SK-N-SH treated with all-trans-retinoic acid at 6 μM for 48 hours (cell line): ENCODE results near the gene SNAPIN.
A peak's percentile ranks its signal among the peaks of the same experiment; 100 is the strongest.

Experiments
- ATAC-seq: fragments of 200-7000 bp; cut with Tn5 transposase; 3 replicates; pipeline ENCODE4 v1.9.1; 2020; ENCODE audit warnings: mild to moderate bottlenecking, moderate library complexity
- ARNTL ChIP-seq: fragments of 450-650 bp; formaldehyde crosslinking; IDR thresholded peaks from 2 replicates; pipeline ENCODE4 v1.5.0; 2020; ENCODE audit warnings: low read depth, mild to moderate bottlenecking, moderate library complexity, borderline replicate concordance
- BACH2 ChIP-seq: fragments of 250-450 bp; sonication (Bioruptor Pico); IDR thresholded peaks from 2 replicates; pipeline ENCODE4 v1.9.0; 2021; ENCODE audit warnings: mild to moderate bottlenecking, borderline replicate concordance
- CREB5 ChIP-seq: fragments of 250-450 bp; sonication (Bioruptor Pico); IDR thresholded peaks from 2 replicates; pipeline ENCODE4 v1.5.1; 2020; ENCODE audit warnings: low read depth, mild to moderate bottlenecking, moderate library complexity
- CSDC2 ChIP-seq: fragments of 250-450 bp; sonication (Bioruptor Pico); IDR thresholded peaks from 2 replicates; pipeline ENCODE4 v1.5.0; 2020; ENCODE audit warnings: mild to moderate bottlenecking, moderate library complexity
- GLIS3 ChIP-seq: fragments of 250-450 bp; sonication (Bioruptor Pico); IDR thresholded peaks from 2 replicates; pipeline ENCODE4 v1.5.0; 2020; ENCODE audit warnings: mild to moderate bottlenecking, moderate library complexity
- ISL1 ChIP-seq: fragments of 250-450 bp; sonication (Bioruptor Pico); IDR thresholded peaks from 2 replicates; pipeline ENCODE4 v2.1.2; 2022; ENCODE audit warnings: mild to moderate bottlenecking, moderate library complexity
- OSR1 ChIP-seq: fragments of 250-450 bp; sonication (Bioruptor Pico); IDR thresholded peaks from 2 replicates; pipeline ENCODE4 v1.8.0; 2022; ENCODE audit warnings: moderate library complexity, mild to moderate bottlenecking, inconsistent platforms
- PATZ1 ChIP-seq: fragments of 250-450 bp; sonication (Bioruptor Pico); IDR thresholded peaks from 2 replicates; pipeline ENCODE4 v1.8.0; 2020; ENCODE audit warnings: mild to moderate bottlenecking, moderate library complexity, borderline replicate concordance
- PPARA ChIP-seq: fragments of 250-450 bp; sonication (Bioruptor Pico); IDR thresholded peaks from 2 replicates; pipeline ENCODE4 v1.5.0; 2020; ENCODE audit warnings: mild to moderate bottlenecking, borderline replicate concordance
- SNAI2 ChIP-seq: fragments of 250-450 bp; sonication (Bioruptor Pico); IDR thresholded peaks from 2 replicates; pipeline ENCODE4 v1.5.0; 2020; ENCODE audit warnings: mild to moderate bottlenecking, moderate library complexity
- TCF4 ChIP-seq: fragments of 250-450 bp; sonication (Bioruptor Pico); IDR thresholded peaks from 2 replicates; pipeline ENCODE4 v1.8.0; 2021; ENCODE audit warnings: mild to moderate bottlenecking, moderate library complexity, borderline replicate concordance
- ZC3H10 ChIP-seq: fragments of 250-450 bp; sonication (Bioruptor Pico); IDR thresholded peaks from 2 replicates; pipeline ENCODE4 v1.5.1; 2021; ENCODE audit warnings: mild to moderate bottlenecking, moderate library complexity
- ZFP3 ChIP-seq: fragments of 250-450 bp; sonication (Bioruptor Pico); IDR thresholded peaks from 2 replicates; pipeline ENCODE4 v1.5.0; 2020; ENCODE audit warnings: mild to moderate bottlenecking, moderate library complexity
- ZFP30 ChIP-seq: fragments of 450-650 bp; formaldehyde crosslinking; IDR thresholded peaks from 2 replicates; pipeline ENCODE4 v1.5.0; 2022; ENCODE audit warnings: mild to moderate bottlenecking, moderate library complexity
- ZNF565 ChIP-seq: fragments of 450-650 bp; formaldehyde crosslinking; conservative IDR thresholded peaks from 2 replicates; pipeline ENCODE4 v1.5.0; 2020; ENCODE audit warnings: low read depth, mild to moderate bottlenecking, moderate library complexity
- ZNF70 ChIP-seq: fragments of 450-650 bp; formaldehyde crosslinking; IDR thresholded peaks from 2 replicates; pipeline ENCODE4 v1.5.0; 2020; ENCODE audit warnings: mild to moderate bottlenecking, moderate library complexity
- TF ChIP-seq, protein P1 (sequence below): fragments of 250-450 bp; sonication (Bioruptor Pico); IDR thresholded peaks from 2 replicates; pipeline ENCODE4 v1.5.1; 2021; ENCODE audit warnings: mild to moderate bottlenecking, moderate library complexity
- TF ChIP-seq, protein P2 (sequence below): fragments of 250-450 bp; sonication (Bioruptor Pico); IDR thresholded peaks from 2 replicates; pipeline ENCODE4 v1.5.0; 2020; ENCODE audit warnings: mild to moderate bottlenecking, moderate library complexity
- TF ChIP-seq, protein P3 (sequence below): fragments of 250-450 bp; sonication (Bioruptor Pico); IDR thresholded peaks from 2 replicates; pipeline ENCODE4 v1.8.0; 2021; ENCODE audit warnings: low read depth, mild to moderate bottlenecking, moderate library complexity, borderline replicate concordance

The SNAPIN gene

GRCh38 chr1:153612111-153612754 is 46.3 kb upstream of the SNAPIN start (continued):
- TF ChIP-seq CREB5, result no peak
- no peak for TF ChIP-seq ZFP3 (CRISPR knock-in tag)
- no peak for TF ChIP-seq ZNF70 (CRISPR knock-in tag)
- TF ChIP-seq ZNF565 (CRISPR knock-in tag), result no peak
- TF ChIP-seq ZC3H10 (CRISPR knock-in tag), result no peak

GRCh38 chr1:153612755-153613331 is 45.7 kb upstream of the SNAPIN start, which contains the start of gene S100A16:
Gene S100A16 (minus strand): TSS chr1:153613137. CDS start chr1:153608151, 4,986 bp downstream.
- peak; percentile 65 for ATAC-seq
- TF ChIP-seq ISL1 (no peak), OSR1 (CRISPR knock-in tag) (no peak), PATZ1 (no peak), TCF4 (CRISPR knock-in tag) (no peak), CREB5 (no peak), BACH2 (no peak)
- TF ChIP-seq, protein P1, sequence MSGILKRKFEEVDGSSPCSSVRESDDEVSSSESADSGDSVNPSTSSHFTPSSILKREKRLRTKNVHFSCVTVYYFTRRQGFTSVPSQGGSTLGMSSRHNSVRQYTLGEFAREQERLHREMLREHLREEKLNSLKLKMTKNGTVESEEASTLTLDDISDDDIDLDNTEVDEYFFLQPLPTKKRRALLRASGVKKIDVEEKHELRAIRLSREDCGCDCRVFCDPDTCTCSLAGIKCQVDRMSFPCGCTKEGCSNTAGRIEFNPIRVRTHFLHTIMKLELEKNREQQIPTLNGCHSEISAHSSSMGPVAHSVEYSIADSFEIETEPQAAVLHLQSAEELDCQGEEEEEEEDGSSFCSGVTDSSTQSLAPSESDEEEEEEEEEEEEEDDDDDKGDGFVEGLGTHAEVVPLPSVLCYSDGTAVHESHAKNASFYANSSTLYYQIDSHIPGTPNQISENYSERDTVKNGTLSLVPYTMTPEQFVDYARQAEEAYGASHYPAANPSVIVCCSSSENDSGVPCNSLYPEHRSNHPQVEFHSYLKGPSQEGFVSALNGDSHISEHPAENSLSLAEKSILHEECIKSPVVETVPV (CRISPR knock-in tag), result no peak
- TF ChIP-seq, protein P2, sequence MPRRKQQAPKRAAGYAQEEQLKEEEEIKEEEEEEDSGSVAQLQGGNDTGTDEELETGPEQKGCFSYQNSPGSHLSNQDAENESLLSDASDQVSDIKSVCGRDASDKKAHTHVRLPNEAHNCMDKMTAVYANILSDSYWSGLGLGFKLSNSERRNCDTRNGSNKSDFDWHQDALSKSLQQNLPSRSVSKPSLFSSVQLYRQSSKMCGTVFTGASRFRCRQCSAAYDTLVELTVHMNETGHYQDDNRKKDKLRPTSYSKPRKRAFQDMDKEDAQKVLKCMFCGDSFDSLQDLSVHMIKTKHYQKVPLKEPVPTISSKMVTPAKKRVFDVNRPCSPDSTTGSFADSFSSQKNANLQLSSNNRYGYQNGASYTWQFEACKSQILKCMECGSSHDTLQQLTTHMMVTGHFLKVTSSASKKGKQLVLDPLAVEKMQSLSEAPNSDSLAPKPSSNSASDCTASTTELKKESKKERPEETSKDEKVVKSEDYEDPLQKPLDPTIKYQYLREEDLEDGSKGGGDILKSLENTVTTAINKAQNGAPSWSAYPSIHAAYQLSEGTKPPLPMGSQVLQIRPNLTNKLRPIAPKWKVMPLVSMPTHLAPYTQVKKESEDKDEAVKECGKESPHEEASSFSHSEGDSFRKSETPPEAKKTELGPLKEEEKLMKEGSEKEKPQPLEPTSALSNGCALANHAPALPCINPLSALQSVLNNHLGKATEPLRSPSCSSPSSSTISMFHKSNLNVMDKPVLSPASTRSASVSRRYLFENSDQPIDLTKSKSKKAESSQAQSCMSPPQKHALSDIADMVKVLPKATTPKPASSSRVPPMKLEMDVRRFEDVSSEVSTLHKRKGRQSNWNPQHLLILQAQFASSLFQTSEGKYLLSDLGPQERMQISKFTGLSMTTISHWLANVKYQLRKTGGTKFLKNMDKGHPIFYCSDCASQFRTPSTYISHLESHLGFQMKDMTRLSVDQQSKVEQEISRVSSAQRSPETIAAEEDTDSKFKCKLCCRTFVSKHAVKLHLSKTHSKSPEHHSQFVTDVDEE (CRISPR knock-in tag), result no peak
- TF ChIP-seq, all 23 proteins: peak for 0

- no peak for ATAC-seq
- TF ChIP-seq CREB5 (no peak), BACH2 (no peak), ARNTL (CRISPR knock-in tag) (no peak), PATZ1 (no peak), GLIS3 (CRISPR knock-in tag) (no peak), SNAI2 (CRISPR knock-in tag) (no peak), ZNF70 (CRISPR knock-in tag) (no peak), ZNF565 (CRISPR knock-in tag) (no peak), TCF4 (CRISPR knock-in tag) (no peak), PPARA (CRISPR knock-in tag) (no peak), ZFP3 (CRISPR knock-in tag) (no peak), ZFP30 (no peak), CSDC2 (no peak)
- TF ChIP-seq, protein P3, sequence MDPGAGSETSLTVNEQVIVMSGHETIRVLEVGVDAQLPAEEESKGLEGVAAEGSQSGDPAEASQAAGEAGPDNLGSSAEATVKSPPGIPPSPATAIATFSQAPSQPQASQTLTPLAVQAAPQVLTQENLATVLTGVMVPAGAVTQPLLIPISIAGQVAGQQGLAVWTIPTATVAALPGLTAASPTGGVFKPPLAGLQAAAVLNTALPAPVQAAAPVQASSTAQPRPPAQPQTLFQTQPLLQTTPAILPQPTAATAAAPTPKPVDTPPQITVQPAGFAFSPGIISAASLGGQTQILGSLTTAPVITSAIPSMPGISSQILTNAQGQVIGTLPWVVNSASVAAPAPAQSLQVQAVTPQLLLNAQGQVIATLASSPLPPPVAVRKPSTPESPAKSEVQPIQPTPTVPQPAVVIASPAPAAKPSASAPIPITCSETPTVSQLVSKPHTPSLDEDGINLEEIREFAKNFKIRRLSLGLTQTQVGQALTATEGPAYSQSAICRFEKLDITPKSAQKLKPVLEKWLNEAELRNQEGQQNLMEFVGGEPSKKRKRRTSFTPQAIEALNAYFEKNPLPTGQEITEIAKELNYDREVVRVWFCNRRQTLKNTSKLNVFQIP (CRISPR knock-in tag), result no peak
- TF ChIP-seq, protein P1 (CRISPR knock-in tag), result no peak
- TF ChIP-seq, all 23 proteins: peak for 0
Observed at GRCh38 chr1:153613406-153613805, 45.1 kb upstream of the SNAPIN start.
